HL-60/S4 treated with phorbol 12-myristate 13-acetate at 8.2 ng/mL for 4 days and 3 days (cell line): ENCODE results near the gene ANKRD36B.
"Not testable (repeated sequence)": the region's sequence is repeated elsewhere in the genome, so short reads cannot be mapped to it uniquely, and the experiment has no call there.

Experiments
- in situ Hi-C: fragments of 300-500 bp; cut with MboI; formaldehyde crosslinking; loops from 2 replicates; pipeline ENCODE4 v1.15.0; 2022; ENCODE audit warnings: low sequenced_read_pairs

ANKRD36B gene

DNA sequence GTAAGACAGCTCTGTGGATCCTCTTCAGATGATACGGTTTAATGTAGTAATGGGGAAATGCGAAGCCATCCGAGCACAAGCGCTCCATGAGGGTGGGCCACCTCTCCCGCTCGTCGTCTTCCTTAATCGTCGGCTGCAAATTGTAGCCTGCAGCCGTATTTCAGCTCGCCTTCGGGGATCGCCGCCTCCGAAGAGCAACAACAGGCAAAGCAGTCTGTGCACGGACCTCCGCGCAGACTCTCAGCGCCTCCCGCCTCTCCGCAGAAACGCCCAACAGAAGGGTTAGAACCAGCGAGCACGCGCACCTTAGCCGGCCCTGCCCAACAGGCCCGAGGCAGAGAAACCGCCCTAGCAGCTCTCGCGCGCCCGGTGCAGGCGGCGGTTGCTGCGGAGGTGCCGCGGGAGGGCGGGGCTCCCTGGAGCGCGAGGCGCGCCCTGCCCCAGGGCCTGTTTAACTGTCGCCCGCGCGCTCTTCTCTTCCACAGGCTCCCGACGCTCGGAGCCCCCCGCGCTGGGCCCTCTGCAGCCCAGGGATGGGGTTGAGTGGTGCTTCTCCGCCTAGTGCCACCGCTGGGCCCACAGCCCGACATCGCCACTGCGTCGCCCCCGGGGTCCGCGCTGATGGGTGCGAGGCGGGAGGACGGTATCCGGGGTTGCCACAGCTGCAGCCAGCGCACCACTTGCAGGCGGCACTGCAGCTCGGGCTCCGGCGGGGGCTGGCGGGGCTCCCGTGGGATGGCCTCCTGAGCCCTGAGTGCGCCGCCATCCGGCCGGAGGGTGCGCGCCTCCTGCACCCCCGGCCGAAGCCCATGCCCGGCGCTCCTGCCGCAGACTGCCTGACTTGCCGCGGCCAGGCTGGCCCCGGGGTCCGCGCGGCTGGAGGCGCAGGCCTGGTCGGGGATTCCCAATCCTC lies at the start of gene ANKRD36B:
TSS of gene ANKRD36B (minus strand) at position 280 of the 913 bp plus-strand sequence. CDS start at position 88, 192 bp downstream.
- in situ Hi-C loops, result not testable (repeated sequence)

DNA sequence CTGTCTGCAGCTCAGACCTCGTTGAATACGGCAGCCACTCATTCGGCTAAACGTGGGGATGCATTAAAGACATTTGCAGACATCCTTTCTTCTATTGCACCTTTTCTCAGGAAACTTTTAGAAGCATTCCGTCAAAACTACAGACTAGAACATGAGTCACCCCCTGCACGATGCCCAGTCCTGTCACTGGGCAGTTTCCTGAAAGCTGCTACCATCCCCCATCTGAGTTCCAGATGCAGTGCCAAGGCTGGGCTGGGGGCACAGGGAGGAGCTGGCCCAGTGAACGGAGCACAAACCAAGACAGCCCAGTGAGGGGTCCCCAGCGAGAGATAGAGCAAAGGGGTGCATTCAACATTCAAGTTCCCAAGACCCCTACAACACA lies 36.4 kb upstream of the ANKRD36B start:
- in situ Hi-C loops, result not testable (repeated sequence)

DNA sequence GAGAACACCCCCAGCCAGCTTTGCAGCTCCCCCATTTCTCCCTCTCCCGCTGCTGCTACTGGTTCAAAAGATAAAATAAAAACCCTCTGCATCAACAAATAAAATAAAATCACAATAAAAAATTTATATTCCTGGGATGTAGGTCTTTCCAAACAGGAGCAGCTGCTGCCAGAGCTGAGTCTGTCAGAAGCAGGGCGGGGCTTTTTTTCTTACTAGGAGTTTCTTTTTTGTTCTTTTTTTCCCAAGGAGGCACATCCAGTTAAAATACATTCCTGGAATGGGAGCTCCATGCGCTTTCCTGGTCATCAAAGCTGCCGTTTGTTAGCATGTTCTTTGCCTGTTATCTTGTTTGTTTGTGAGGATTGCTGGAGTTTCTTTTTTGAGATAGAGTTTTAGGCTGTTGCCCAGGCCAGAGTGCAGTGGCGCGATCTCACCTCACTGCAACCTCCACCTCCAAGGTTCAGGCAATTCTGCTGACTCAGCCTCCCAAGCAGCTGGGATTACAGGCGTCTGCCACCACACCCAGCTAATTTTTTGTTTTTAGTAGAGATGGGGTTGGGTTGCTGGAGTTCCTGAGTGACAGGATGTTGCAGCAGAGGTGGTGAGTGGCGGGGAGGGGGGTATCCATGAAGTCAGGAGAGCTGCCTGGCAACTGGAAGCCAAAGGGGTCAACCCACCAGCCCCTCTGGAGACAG lies 35.8 kb upstream of the ANKRD36B start:
- in situ Hi-C loops, result not testable (repeated sequence)

DNA sequence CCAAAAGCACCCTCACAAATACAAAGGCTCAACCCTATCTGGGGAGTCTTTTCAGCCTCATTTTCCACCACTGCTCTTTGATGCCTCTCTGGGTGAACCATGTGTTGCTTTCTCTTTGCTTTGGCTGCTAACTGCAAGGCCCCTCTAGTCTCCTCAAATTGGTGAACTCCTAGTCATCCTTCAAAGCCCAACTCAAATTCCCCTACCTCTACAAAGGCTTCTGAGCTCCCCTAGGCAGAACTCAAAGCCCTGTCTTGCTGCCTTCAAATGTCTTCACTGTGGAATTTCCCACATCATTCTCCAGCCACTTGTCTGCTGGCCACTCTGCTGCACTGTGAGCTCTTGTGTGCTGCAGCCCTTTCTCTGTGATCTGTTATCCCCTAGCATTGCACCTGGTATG lies 33.3 kb upstream of the ANKRD36B start:
- in situ Hi-C loops, result not testable (repeated sequence)

DNA sequence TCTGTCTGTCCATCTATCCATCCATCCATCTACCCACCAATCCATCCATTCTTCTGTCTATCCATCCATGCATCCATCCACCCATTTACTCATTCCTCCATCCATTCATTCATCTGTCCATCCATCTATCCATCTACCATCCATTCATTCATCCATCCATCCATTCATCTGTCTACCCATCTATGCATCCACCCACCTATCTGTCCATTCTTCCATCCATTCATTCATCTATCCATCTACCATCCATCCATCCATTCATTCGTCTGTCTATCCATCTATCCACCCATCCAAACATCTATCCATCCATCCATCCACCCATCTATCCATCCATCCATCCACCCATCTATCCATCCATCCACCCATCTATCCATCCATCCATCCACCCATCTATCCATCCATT lies 30.8 kb upstream of the ANKRD36B start:
- in situ Hi-C loops, result not testable (repeated sequence)

DNA sequence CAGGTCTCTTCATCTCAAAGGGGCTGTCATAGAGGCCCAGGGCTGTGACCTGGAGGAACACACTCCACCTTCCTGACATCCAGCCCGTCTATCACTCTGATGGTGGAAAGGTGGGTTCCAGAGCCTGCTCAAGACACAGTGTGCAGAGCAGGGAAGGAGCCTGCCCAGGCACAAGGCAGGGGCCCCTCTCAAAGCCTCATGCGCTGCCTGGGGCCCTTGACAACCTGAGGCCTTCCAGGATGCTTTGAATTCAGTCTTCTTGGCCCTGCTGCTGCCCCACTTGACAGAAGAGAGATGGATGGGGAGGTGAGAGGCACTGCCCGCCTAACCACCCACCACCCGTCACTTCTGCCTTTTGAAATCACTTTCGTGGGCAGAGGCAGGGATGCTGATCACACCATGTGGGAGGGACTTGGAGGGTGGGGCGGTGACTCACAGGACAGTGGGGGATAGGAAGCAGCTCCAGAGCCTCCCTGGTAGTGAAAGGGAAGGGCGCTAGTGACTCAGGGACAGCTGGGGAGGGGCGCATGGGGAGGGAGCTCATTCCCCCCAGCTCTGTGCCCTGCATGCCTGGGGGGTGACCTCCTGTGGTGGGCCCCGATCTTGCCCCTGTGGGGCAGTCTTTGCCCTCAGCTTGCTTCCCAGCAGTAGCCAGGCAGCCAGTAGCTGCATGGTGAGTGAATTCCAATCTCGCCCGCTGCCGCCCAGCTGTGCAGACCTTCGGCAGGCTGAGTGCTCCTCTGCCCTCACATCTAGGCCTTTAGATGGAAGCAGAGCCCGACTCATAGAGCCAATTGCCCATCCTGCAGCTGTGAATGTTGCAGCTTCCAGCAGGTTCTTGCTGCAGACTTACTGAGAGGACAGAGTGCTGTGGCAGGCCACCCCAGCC lies 29.5 kb upstream of the ANKRD36B start:
- in situ Hi-C loops, result not testable (repeated sequence)

DNA sequence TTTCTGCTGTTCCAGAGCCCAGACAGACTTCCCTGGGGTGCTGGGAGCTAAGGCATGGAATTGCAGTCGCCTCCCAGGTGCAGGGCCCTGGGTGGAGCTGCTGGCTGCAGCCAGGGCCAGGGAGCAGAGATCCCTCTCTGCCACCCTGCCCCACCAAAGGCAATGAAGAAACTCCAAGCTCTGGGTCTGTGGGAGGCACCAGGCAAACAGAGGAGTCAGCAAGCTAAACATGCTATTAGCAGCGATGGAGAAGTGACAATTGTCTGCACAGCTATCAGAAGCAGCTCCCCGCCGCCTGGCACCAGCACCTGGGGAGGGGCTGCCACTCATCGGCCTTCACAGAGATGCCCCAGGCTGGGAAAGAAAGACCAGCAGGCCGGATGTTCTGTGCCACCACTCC lies 28.2 kb upstream of the ANKRD36B start:
- in situ Hi-C loops, result no loop called here

DNA sequence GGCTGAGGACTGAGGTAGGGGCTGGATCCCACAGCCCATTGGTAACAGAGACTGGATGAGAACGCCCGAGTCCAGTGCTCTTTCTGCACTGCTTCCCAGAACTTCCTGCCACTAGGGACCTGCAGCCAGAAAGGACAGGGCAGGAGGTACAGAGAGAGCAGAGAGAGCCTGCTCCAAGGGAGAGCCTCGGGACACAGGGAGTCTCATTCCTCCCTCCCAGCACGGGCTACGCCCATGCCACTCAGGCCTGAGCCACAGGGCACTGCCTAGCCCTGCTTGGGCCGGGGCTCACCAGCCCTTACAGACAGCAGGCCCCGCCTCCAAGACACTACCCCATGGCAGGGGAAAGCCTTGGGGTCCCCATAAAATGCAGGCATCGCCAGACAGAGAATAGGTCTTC lies 26.1 kb upstream of the ANKRD36B start:
- in situ Hi-C loops, result not testable (repeated sequence)

DNA sequence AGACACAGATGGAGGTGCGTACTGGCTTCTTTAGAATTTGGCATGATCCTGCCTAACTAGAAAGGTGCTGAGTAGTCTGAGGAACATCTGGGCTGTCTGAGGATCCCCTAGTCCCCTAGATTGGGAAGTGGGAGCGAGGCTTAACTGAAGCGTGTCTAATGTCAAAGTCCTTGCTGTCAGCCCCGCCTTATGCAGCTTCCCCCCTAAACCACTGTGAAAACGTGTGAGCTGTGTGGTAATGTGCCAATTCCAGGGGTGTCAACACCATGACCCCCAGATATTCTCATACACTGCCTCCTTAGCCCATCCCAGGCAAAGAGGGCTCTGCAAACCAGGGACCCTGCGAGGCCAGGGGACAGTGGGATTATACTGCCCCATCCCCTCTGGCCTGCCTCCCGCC lies 22.2 kb upstream of the ANKRD36B start:
- in situ Hi-C loops, result not testable (repeated sequence)

DNA sequence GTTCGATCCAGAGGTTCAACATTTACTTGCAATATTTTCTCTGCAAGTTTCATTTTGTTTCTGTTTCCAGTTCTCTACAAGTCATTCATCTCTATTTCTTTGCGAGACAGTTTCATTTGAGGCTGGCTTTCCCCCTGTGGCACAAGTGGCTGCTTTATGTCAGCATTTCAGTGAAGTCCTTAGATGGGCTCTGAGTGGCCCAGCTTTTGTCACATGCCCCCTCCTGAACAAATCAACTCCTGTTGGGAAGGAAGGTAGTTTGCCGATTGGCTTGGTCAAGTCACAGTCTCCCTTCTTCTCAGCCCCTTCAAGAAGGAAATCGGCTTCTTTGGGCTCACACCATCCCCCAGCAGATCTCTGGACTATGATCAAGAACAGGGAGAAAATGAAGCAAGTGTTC lies 19.1 kb upstream of the ANKRD36B start:
- in situ Hi-C loops, result not testable (repeated sequence)

DNA sequence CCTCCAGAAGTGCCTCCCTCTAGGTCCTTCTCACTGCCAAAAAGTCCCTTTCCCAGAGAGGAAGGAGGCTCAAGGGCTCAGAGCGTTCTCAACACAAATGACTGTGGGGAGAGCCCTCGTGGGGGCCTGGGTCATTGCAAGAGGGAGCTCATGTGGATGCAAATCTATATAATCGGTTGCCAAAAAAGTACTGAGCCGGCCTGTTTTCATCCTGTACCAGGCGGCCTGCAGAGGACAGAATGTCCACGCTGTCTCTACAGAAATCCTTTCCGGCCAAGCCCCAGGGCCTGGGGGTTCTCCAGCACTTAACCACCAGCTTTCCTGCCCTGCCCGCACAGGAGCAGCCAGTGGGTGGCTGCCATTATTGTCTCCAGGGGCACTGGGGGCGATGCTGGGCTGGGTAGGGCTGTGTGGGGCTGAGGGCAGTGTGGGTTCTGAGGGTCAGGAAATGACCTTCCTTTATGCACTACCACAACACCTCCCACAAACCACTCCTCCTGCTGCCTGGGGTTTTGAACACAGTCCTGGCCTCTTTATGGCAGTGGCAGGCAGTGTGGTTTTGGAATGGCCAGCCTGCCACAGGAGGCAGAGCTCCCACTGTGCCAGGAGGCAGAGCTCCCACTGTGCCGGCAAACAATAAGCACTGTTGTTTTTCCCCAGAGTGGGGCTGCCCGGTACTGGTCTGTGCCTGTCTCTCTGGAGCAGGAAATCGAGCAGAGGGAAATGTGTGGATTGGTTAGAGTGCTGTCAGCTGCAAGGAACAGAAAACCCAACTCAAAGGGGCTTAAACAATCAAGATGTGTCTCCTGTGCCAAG lies 16.1 kb upstream of the ANKRD36B start:
- in situ Hi-C loops, result not testable (repeated sequence)

DNA sequence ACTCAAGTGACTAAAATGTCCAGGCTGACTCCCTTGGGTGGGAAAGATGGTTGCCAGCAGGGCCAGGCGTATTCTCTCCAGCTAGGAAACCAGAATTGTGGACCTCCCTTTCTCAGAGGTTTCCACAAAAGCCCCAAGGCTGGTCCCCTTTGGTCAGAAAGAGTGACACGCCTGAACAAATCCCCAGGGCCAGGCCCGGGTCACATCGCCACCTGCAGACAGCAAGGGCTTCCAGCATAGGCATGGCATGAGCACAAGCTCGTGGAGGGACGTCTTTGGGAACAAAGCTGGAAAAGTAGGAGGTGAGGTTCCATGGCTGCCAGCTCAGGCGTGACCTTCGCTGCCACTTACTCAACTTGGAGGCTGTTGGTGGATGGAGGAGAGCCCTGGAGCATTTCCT lies 15.4 kb upstream of the ANKRD36B start:
- in situ Hi-C loops, result not testable (repeated sequence)

DNA sequence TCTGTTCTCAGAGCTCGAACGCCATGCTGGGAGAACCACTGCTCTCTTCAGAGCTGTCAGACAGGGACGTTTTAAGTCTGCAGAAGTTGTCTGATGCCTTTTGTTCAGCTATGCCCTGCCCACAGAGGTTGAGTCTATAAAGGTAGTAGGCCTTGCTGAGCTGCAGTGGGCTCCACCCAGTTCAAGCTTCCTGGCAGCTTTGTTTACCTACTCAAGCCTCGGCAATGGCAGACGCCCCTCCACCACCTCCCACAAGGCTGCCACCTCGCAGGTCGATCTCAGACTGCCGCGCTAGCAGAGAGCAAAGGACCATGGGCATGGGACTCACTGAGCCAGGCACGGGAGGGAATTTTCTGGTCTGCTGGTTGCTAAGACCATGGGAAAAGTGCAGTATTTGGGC lies 11.9 kb upstream of the ANKRD36B start:
- in situ Hi-C loops, result not testable (repeated sequence)

DNA sequence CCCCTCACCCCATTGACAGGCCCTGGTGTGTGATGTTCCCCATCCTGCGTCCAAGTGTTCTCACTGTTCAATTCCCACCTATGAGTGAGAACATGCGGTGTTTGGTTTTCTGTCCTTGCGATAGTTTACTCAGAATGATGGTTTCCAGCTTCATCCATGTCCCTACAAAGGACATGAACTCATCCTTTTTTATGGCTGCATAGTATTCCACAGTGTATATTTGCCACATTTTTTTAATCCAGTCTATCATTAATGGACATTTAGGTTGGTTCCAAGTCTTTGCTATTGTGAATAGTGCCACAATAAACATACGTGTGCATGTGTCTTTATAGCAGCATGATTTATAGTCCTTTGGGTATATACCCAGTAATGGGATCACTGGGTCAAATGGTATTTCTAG lies 6.5 kb upstream of the ANKRD36B start:
- in situ Hi-C loops, result not testable (repeated sequence)

DNA sequence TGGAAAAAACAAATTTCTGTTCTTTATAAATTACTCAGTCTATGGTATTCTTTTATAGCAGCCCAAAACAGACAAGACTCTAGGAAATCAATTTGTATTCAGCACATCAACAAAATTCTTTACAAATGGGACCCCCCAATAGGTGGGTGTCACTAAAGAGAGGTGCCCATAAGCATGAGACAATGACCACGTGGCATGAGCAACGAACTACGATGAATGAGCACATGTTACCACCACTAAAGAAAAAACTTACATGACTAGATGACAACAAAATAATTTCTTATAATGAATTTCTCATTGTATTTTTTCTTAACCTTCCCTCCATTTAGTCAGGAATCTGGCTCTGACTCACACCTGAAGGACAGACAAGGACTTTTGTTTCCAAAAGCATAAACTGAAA lies 3.8 kb upstream of the ANKRD36B start:
- in situ Hi-C loops, result not testable (repeated sequence)

DNA sequence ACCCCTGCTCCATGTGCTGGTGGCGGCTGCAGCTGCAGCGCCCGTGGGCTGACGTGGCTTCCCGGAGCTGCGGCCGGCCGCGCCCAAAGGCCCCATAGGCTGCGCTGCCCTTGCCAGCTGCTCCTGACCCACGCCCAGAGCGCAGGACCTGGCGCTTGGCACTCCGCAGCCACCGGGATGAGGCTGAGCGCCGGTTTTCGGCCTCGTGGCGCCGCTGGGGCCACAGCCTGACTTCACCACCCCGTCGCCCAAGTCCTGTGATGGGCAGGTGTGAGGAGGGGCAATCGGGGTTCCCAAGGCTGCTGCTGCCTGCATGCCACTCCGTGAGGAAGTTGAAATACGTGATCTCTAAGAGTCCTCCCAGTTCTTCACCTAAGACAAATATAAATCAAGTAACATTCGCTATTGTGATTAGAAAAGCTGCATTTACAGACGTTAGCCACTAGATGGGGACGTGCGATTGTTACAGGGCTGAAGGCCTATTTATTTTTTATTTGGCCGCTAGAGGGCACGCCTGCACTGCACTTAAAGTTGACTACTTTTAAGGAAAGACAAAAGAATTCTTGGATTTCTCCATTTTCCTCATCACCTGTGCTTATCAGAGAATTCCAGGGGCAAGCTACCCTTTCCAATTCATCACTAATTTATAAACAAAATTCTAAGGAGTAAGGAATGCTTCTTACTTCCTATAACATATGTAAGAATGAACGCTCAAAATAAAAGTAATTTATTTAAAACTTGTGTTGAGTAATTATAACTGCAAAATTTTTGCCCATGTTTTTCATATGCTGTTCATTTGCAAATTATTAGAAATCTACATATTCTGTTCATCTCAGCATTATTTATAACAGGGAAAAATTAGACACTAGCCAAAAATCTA lies 1.1 kb upstream of the ANKRD36B start:
- in situ Hi-C loops, result not testable (repeated sequence)

DNA sequence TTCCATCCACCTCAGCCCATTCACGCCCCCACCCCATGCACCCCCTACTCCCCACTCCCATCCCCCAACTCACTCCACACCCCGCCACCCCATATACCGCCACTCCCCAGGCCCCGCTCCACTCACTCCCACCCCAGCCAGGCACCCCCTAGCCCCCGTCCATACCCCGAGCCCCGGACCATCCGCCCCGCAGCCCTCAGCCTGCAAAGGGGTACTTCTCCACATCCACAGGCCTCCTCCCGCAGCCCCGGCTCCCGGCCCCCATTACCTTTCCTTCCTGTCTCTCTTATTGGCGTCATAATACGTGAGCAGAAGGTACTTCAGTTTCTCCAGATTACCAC lies 450 bp downstream of the ANKRD36B start:
- in situ Hi-C loops, result not testable (repeated sequence)

DNA sequence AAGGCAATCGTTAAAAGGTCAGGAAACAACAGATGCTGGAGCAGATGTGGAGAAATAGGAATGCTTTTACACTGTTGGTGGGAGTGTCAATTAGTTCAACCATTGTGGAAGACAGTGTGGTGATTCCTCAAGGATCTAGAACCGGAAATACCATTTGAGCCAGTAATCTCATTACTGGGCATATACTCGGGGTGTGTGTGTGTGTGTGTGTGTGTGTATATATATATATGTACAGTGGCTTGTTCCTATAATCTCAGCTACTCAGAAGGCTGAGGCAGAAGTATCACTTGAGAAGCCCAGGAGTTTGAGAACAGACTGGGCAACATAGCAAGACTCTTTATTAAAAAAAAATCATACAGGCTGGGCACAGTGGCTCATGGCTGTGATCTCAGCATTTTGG lies 24.0 kb downstream of the ANKRD36B start:
- in situ Hi-C loops, result not testable (repeated sequence)

DNA sequence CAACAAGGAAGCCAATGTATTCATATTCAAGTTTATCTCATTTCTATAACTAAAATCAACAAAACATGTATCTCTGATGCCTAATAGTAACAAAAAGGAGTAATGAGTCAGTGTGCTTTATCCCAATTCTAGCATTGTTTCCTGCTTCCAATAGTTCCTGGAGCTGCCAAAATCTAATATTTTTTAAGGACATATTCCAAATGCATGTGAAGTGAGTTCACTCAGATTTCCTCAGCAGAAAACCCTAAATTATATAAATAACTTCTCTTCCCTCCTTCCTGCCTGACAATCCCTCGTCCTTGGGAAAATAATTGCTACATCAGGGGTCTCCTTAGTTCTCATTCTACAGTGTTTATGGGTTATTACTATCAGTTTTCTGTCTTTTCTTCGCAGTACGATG lies 37.3 kb downstream of the ANKRD36B start:
- in situ Hi-C loops, result not testable (repeated sequence)
